Colonic mucosa (tissue), 4 donors: ENCODE results near the gene SEMA4D. TPM values are rescaled to one million over a fixed set of nuclear protein-coding genes. Genes with fewer than 3 reads are reported as not detected.
A peak's percentile ranks its signal among the peaks of the same experiment; 100 is the strongest.

Experiments
- DNase-seq: peaks from one replicate; pipeline ENCODE4 v3.0.0-alpha.2; 2020
- H3K27ac ChIP-seq: fragments of 200-600 bp; one replicate; pipeline ENCODE4 v1.8.0; 2021
- H3K27me3 ChIP-seq: fragments of 200-600 bp; one replicate; pipeline ENCODE4 v1.8.0; 2021
- H3K36me3 ChIP-seq: fragments of 200-600 bp; one replicate; pipeline ENCODE4 v1.8.0; 2021
- H3K4me1 ChIP-seq: fragments of 200-600 bp; one replicate; pipeline ENCODE4 v1.8.0; 2021; ENCODE audit warnings: mild to moderate bottlenecking
- H3K4me3 ChIP-seq: fragments of 200-600 bp; one replicate; pipeline ENCODE4 v1.8.0; 2021
- H3K9ac ChIP-seq, 2 donors: one replicate each; pipeline ENCODE4 v1.7.0; 2013; ENCODE audit warnings: control low read depth in 2 of 2, low read depth in 2 of 2, low read length in 2 of 2
- H3K9me3 ChIP-seq: fragments of 200-600 bp; one replicate; pipeline ENCODE4 v1.8.0; 2021
- CTCF ChIP-seq: fragments of 200-600 bp; IDR thresholded peaks from one replicate; pipeline ENCODE4 v1.8.0; 2022; ENCODE audit warnings: antibody characterized with exemption, mild to moderate bottlenecking
- intact Hi-C: fragments of 100-400 bp; cut with DNase I; formaldehyde crosslinking; loops from one replicate; pipeline ENCODE4 v1.14.1; 2022
- total RNA-seq, 2 donors: library from RNA; stranded (reverse); fragmentation: NEBNext Ultra II Directional in 1 of 2; extraction: Animal tissue kit (Norgen Biotek cat#: 25700) in 1 of 2; gene quantifications; one replicate each; pipeline ENCODE4 v1.2.1, GENCODE V29; 2021
- donor health status: healthy.
- donor health status: DM: no; HTN: no; CAD: no.
- donor health status: DM: no; HTN: no; CAD: no.

SEMA4D gene
- total RNA-seq, 2 donors from 2014 or later = 14.7 to 19.0 TPM

GRCh38 chr9:89464300-89464901, 33.5 kb downstream of the SEMA4D start:
- no peak overlapping the region for H3K9ac ChIP-seq
- H3K9me3 ChIP-seq = no peaks in the 10 kb centered on the region
- no peaks in the 10 kb centered on the region for H3K36me3 ChIP-seq
- no peaks in the 10 kb centered on the region for H3K27me3 ChIP-seq
- H3K27ac ChIP-seq = peak overlapping the region; percentile 49
- TF ChIP-seq CTCF = no peak
- no peak for DNase-seq
- H3K4me3 ChIP-seq = no peak overlapping the region
- intact Hi-C loops = no loop called here
- no peaks in the 10 kb centered on the region for H3K4me1 ChIP-seq

GRCh38 chr9:89462817-89463683, 34.9 kb downstream of the SEMA4D start:
- intact Hi-C loops = no loop called here
- Histone ChIP-seq H3K9me3 (no peaks in the 10 kb centered on the region), H3K36me3 (no peaks in the 10 kb centered on the region), H3K9ac (no peak overlapping the region), H3K4me1 (no peaks in the 10 kb centered on the region), H3K27me3 (no peaks in the 10 kb centered on the region), H3K4me3 (no peak overlapping the region), H3K27ac (no peak overlapping the region)
- no peak for DNase-seq
- TF ChIP-seq CTCF = no peak

GRCh38 chr9:89462199-89462598, 35.7 kb downstream of the SEMA4D start:
- Histone ChIP-seq H3K27ac (no peak overlapping the region), H3K4me3 (no peak overlapping the region), H3K4me1 (no peaks in the 10 kb centered on the region), H3K27me3 (no peaks in the 10 kb centered on the region), H3K36me3 (no peaks in the 10 kb centered on the region), H3K9me3 (no peaks in the 10 kb centered on the region), H3K9ac (no peak overlapping the region)
- intact Hi-C loops = no loop called here
- DNase-seq = no peak
- TF ChIP-seq CTCF = no peak

- no peak for DNase-seq
- no peak for TF ChIP-seq CTCF
- intact Hi-C loops = no loop called here
- Histone ChIP-seq H3K27me3 (no peaks in the 10 kb centered on the region), H3K27ac (no peak overlapping the region), H3K9me3 (no peaks in the 10 kb centered on the region), H3K4me1 (no peaks in the 10 kb centered on the region), H3K9ac (no peak overlapping the region), H3K36me3 (no peaks in the 10 kb centered on the region), H3K4me3 (no peak overlapping the region)
These were observed 36.6 kb downstream of the SEMA4D start for GRCh38 chr9:89461265-89461664.

GRCh38 chr9:89460551-89460950, 37.4 kb downstream of the SEMA4D start:
- Histone ChIP-seq H3K36me3 (no peaks in the 10 kb centered on the region), H3K4me1 (no peaks in the 10 kb centered on the region), H3K27me3 (no peaks in the 10 kb centered on the region), H3K9me3 (no peaks in the 10 kb centered on the region), H3K27ac (no peak overlapping the region), H3K4me3 (no peak overlapping the region), H3K9ac (no peak overlapping the region)
- TF ChIP-seq CTCF = no peak
- intact Hi-C loops = no loop called here
- DNase-seq = no peak
